B cell (primary cell): Measurements from ENCODE around the gene PLD4. TPM values are rescaled to one million over a fixed set of nuclear protein-coding genes. Genes with fewer than 3 reads are reported as not detected.

Experiments
- ATAC-seq: fragments of 200-7000 bp; cut with Tn5 transposase; one replicate; pipeline ENCODE4 v1.10.0; 2021; ENCODE audit warnings: low read depth, mild to moderate bottlenecking, moderate number of reproducible peaks, moderate library complexity
- CTCF ChIA-PET: fragments of 350-600 bp; sonication (Branson Sonifier 250); formaldehyde crosslinking; loops from one replicate; lab custom pipeline; 2021; ENCODE audit warnings: antibody characterized with exemption, inconsistent platforms; lab: Charles Lee
- POLR2A ChIA-PET: fragments of 350-600 bp; sonication (Branson Sonifier 250); formaldehyde crosslinking; loops from one replicate; lab custom pipeline; 2021; ENCODE audit warnings: antibody characterized with exemption; lab: Charles Lee
- DNase-seq: peaks from one replicate; pipeline ENCODE4 v3.0.0; 2013
- H2AFZ ChIP-seq: 2 replicates; pipeline ENCODE4 v1.6.1; 2012; ENCODE audit warnings: mild to moderate bottlenecking, low read depth, low read length; ENCODE audit not compliant: insufficient read depth, poor library complexity, severe bottlenecking
- H3K27ac ChIP-seq, 2 donors: 1 replicate in 1 of 2; 2 replicates in 1 of 2; pipeline ENCODE4 v1.5.1; 2012 to 2013; ENCODE audit warnings: low read length in 2 of 2, mild to moderate bottlenecking in 2 of 2, moderate library complexity in 1 of 2
- H3K27me3 ChIP-seq, 4 experiments: fragments of 200-600 bp in 1 of 4; sonication (generic) in 1 of 4; replicated peaks in 1 of 4; 1 replicate in 2 of 4; 2 replicates in 2 of 4; pipeline versions ENCODE4 v1.6.1 to v1.7.0; 2013 to 2016; ENCODE audit warnings: low read length in 3 of 4, mild to moderate bottlenecking in 2 of 4, mixed read lengths in 1 of 4, moderate library complexity in 1 of 4; ENCODE audit not compliant: insufficient read depth in 4 of 4, control insufficient read depth in 3 of 4; ENCODE audit errors: control extremely low read depth in 1 of 4
- H3K36me3 ChIP-seq, 2 experiments: replicated peaks in 1 of 2; 1 replicate in 1 of 2; 2 replicates in 1 of 2; pipeline versions ENCODE4 v1.6.1 to v1.7.1; 2013; ENCODE audit warnings: low read length in 1 of 2; ENCODE audit not compliant: insufficient read depth in 2 of 2, control insufficient read depth in 1 of 2; ENCODE audit errors: control extremely low read depth in 1 of 2, extremely low read depth in 1 of 2
- H3K4me1 ChIP-seq, 2 donors: fragments of 200-600 bp in 1 of 2; sonication (generic) in 1 of 2; 1 replicate in 1 of 2; 2 replicates in 1 of 2; pipeline versions ENCODE4 v1.5.1 to v1.6.1; 2013 to 2017; ENCODE audit warnings: low read length in 2 of 2; ENCODE audit not compliant: control insufficient read depth in 2 of 2, insufficient read depth in 2 of 2
- H3K4me2 ChIP-seq: replicated peaks from 2 replicates; pipeline ENCODE3; 2012; ENCODE audit warnings: mild to moderate bottlenecking, low read depth, low read length; ENCODE audit not compliant: poor library complexity, severe bottlenecking
- H3K4me3 ChIP-seq, 5 experiments: fragments of 200-600 bp in 1 of 5; sonication (generic) in 1 of 5; 1 replicate in 3 of 5; 2 replicates in 2 of 5; pipeline versions ENCODE4 v1.5.1 to v1.7.0; 2011 to 2016; ENCODE audit warnings: low read length in 4 of 5, mild to moderate bottlenecking in 4 of 5, low read depth in 2 of 5, control low read depth in 1 of 5, moderate library complexity in 1 of 5; ENCODE audit not compliant: insufficient read depth in 1 of 5; ENCODE audit errors: control extremely low read depth in 1 of 5, extremely low read depth in 1 of 5
- H3K79me2 ChIP-seq: fragments of 200-600 bp; sonication (generic); one replicate; pipeline ENCODE4 v1.6.0; 2016; ENCODE audit warnings: low read length; ENCODE audit not compliant: control insufficient read depth, insufficient read depth
- H3K9ac ChIP-seq: fragments of 200-600 bp; sonication (generic); 2 replicates; pipeline ENCODE4 v1.6.1; 2017; ENCODE audit warnings: mild to moderate bottlenecking, low read length, moderate library complexity
- H3K9me3 ChIP-seq, 3 donors: one replicate each; pipeline versions ENCODE4 v1.6.1 to v1.7.1; 2013; ENCODE audit warnings: low read length in 2 of 3; ENCODE audit not compliant: control insufficient read depth in 2 of 3, insufficient read depth in 1 of 3; ENCODE audit errors: control extremely low read depth in 1 of 3
- H4K20me1 ChIP-seq: 2 replicates; pipeline ENCODE4 v1.6.0; 2012; ENCODE audit warnings: mild to moderate bottlenecking, low read length; ENCODE audit not compliant: insufficient read depth, control insufficient read depth, poor library complexity, severe bottlenecking
- H3K27ac Mint-ChIP-seq: one replicate; pipeline ENCODE4 v1.8.0; 2021; ENCODE audit warnings: mixed read lengths
- H3K27me3 Mint-ChIP-seq: one replicate; pipeline ENCODE4 v1.8.0; 2021; ENCODE audit warnings: mixed read lengths
- H3K4me1 Mint-ChIP-seq: one replicate; pipeline ENCODE4 v1.8.0; 2021; ENCODE audit warnings: mixed read lengths
- H3K4me3 Mint-ChIP-seq: one replicate; pipeline ENCODE4 v1.8.0; 2021; ENCODE audit warnings: mixed read lengths
- H3K9me3 Mint-ChIP-seq: one replicate; pipeline ENCODE4 v1.8.0; 2022; ENCODE audit warnings: mixed read lengths; ENCODE audit not compliant: insufficient read depth
- CTCF ChIP-seq: fragments of 200-600 bp; IDR thresholded peaks from one replicate; pipeline ENCODE4 v1.8.0; 2022; ENCODE audit warnings: antibody characterized with exemption, mild to moderate bottlenecking
- EZH2 ChIP-seq: IDR thresholded peaks from 2 replicates; pipeline ENCODE4 v1.6.1; 2012; ENCODE audit warnings: borderline replicate concordance, low read depth, mild to moderate bottlenecking, moderate library complexity, low read length; ENCODE audit not compliant: insufficient read depth, poor library complexity, severe bottlenecking
- WGBS: methylation state at CpG from one replicate; pipeline ENCODE4 v1.1.5; 2013; ENCODE audit warnings: missing lambda C conversion rate; ENCODE audit not compliant: insufficient coverage; 5-methylcytosine and 5-hydroxymethylcytosine counted together
- intact Hi-C: fragments of 100-400 bp; cut with micrococcal nuclease; formaldehyde crosslinking; loops from one replicate; pipeline ENCODE4 v1.10.0; 2022
- polyA plus RNA-seq: library from polyadenylated mRNA; depleted of rRNA; stranded (reverse); fragments of >200 nt; gene quantifications from 2 replicates; pipeline ENCODE4 v1.2.3, GENCODE V29; 2012
- total RNA-seq, 2 donors: library from RNA; stranded (reverse); fragments of 120-200 nt in 1 of 2; gene quantifications; 1 replicate in 1 of 2; 2 replicates in 1 of 2; pipeline versions ENCODE4 v1.2.3 to v1.2.4, GENCODE V29; 2013 to 2022

PLD4 gene
- total and polyA plus RNA-seq, 2 donors (not counting 1 experiment from before 2014, with no cell fraction given): 49.9 to 79.7 TPM

DNA sequence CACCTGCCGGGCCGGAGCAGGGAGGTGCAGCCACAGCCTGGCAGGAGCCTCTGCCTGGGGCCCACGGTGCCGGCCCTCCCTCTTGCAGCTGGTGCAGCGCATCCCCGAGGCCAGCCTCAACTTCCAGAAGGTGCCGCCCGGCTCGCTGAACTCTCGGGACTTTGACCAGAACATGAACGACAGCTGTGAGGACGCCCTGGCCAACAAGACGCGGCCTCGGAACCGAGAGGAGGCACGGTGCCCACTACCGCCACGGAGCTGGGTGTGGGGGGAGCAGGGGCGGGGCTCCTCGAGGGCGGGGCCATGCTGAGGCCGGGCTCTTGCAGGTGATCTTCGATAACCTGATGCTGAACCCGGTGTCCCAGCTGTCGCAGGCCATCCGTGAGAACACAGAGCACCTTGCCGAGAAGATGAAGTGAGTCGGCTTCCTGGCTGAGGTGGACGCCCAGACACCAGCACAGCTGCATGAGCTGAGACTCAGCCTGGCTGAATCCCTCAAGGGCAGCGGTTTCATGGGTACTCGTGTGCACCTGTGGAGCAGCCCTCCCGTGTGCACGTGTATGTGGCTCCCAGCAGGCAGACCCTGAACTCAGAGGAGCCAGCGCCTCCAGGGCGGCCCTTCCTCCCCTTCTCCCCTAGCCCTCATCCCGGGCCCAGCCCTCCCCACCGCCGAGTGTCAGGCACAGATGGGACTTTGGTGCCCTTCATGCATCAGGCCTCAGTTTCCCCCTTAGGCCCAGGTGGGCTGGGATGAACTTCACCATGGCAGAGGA, 31.1 kb upstream of the PLD4 start:
- POLR2A ChIA-PET: no interaction called here
- Histone ChIP-seq H3K27me3 (peaks cover 0 to 4% (median 0%) of the 10 kb centered on the region in 4 experiments), H3K9ac (no peak overlapping the region), H3K79me2 (no peaks in the 10 kb centered on the region), H4K20me1 (no peaks in the 10 kb centered on the region), H3K27ac (no peak overlapping the region), H3K4me3 (no peak overlapping the region), H3K4me2 (no peak overlapping the region), H2AFZ (no peak overlapping the region), H3K4me1 (peaks cover 0 to 5% of the 10 kb centered on the region in 2 donors), H3K9me3 (no peaks in the 10 kb centered on the region), H3K36me3 (no peaks in the 10 kb centered on the region)
- ATAC-seq (no peak), DNase-seq (peak; percentile 23)
- WGBS: 84% methylated on average over 39 of the region's 39 CpGs
- Mint-ChIP-seq H3K27ac (no peak overlapping the region), H3K4me1 (peaks cover 4% of the 10 kb centered on the region), H3K9me3 (no peaks in the 10 kb centered on the region), H3K4me3 (no peak overlapping the region), H3K27me3 (peaks cover 5% of the 10 kb centered on the region)
- intact Hi-C loops: no loop called here
- TF ChIP-seq EZH2: no peak
- CTCF ChIA-PET: interaction anchor here (1.4 to 4.1 kb wide), 3 partner anchors 37 to 151 kb away, joined by 4 to 34 read pairs (median 30); no protein-coding TSS in a partner anchor

GRCh38 chr14:104894331-104895206, 30.1 kb upstream of the PLD4 start:
- 82% methylated on average over 26 of the region's 30 CpGs for WGBS
- ChIA-PET POLR2A (no interaction called here), CTCF (interaction anchor here (1.0 to 4.1 kb wide), 6 partner anchors 28 to 150 kb away, joined by 3 to 34 read pairs (median 10); no protein-coding TSS in a partner anchor)
- peaks cover 0 to 5% of the 10 kb centered on the region in 2 donors for H3K4me1 ChIP-seq
- Mint-ChIP-seq H3K27ac (no peak overlapping the region), H3K4me1 (peaks cover 4% of the 10 kb centered on the region), H3K9me3 (no peaks in the 10 kb centered on the region), H3K27me3 (peaks cover 5% of the 10 kb centered on the region), H3K4me3 (no peak overlapping the region)
- no peak overlapping the region for H3K4me2 ChIP-seq
- no peak overlapping the region for H3K9ac ChIP-seq
- H4K20me1 ChIP-seq: no peaks in the 10 kb centered on the region
- ATAC-seq (no peak), DNase-seq (peak; percentile 13)
- TF ChIP-seq CTCF (no peak), EZH2 (no peak)
- no peaks in the 10 kb centered on the region for H3K79me2 ChIP-seq
- no peak overlapping the region for H3K27ac ChIP-seq
- H3K9me3 ChIP-seq: no peaks in the 10 kb centered on the region
- H2AFZ ChIP-seq: no peak overlapping the region
- intact Hi-C loops: no loop called here
- no peaks in the 10 kb centered on the region for H3K36me3 ChIP-seq
- H3K4me3 ChIP-seq: no peak overlapping the region
- peaks cover 0 to 4% (median 0%) of the 10 kb centered on the region in 4 experiments for H3K27me3 ChIP-seq
